ENCODE measurements around the gene KLHL29.

KLHL29 gene

GRCh38 chr2:23493846-23494245, 108.9 kb downstream of the KLHL29 start:
- DNase-seq (ENCODE audit: low read depth in 2 of 2): no peak

GRCh38 chr2:23494286-23494685, 109.3 kb downstream of the KLHL29 start:
- DNase-seq (ENCODE audit: low read depth in 2 of 2): no peak

- DNase-seq (ENCODE audit: low read depth in 2 of 2): no peak
These were observed 110.7 kb downstream of the KLHL29 start for GRCh38 chr2:23495661-23496114.

- DNase-seq (ENCODE audit: low read depth in 2 of 2): no peak
These were observed 111.5 kb downstream of the KLHL29 start for GRCh38 chr2:23496456-23496855.

- no peak for DNase-seq (ENCODE audit: low read depth in 2 of 2)
These were observed 112.1 kb downstream of the KLHL29 start for GRCh38 chr2:23497063-23497462.

- DNase-seq (ENCODE audit: low read depth in 2 of 2): no peak
These were observed 112.6 kb downstream of the KLHL29 start for GRCh38 chr2:23497536-23497935.

GRCh38 chr2:23498943-23499342, 114.0 kb downstream of the KLHL29 start:
- no peak for DNase-seq (ENCODE audit: low read depth in 2 of 2)

GRCh38 chr2:23499439-23499838, 114.5 kb downstream of the KLHL29 start:
- DNase-seq (ENCODE audit: low read depth in 2 of 2): no peak

GRCh38 chr2:23500836-23501235, 115.9 kb downstream of the KLHL29 start:
- no peak for DNase-seq (ENCODE audit: low read depth in 2 of 2)

GRCh38 chr2:23502096-23502495, 117.1 kb downstream of the KLHL29 start:
- no peak for DNase-seq (ENCODE audit: low read depth in 2 of 2)

GRCh38 chr2:23503097-23503496, 118.1 kb downstream of the KLHL29 start:
- no peak for DNase-seq (ENCODE audit: low read depth in 2 of 2)

GRCh38 chr2:23503682-23504081, 118.7 kb downstream of the KLHL29 start:
- no peak for DNase-seq (ENCODE audit: low read depth in 2 of 2)

- no peak for DNase-seq (ENCODE audit: low read depth in 2 of 2)
These were observed 119.6 kb downstream of the KLHL29 start for GRCh38 chr2:23504591-23504990.

- DNase-seq (ENCODE audit: low read depth in 2 of 2): no peak
These were observed 120.4 kb downstream of the KLHL29 start for GRCh38 chr2:23505218-23505983.

GRCh38 chr2:23505984-23506380, 121.0 kb downstream of the KLHL29 start:
- no peak for DNase-seq (ENCODE audit: low read depth in 2 of 2)

GRCh38 chr2:23506531-23507266, 121.7 kb downstream of the KLHL29 start:
- no peak for DNase-seq (ENCODE audit: low read depth in 2 of 2)

- DNase-seq (ENCODE audit: low read depth in 2 of 2): no peak
These were observed 122.5 kb downstream of the KLHL29 start for GRCh38 chr2:23507267-23508065.

- no peak for DNase-seq (ENCODE audit: low read depth in 2 of 2)
These were observed 123.0 kb downstream of the KLHL29 start for GRCh38 chr2:23508066-23508390.

GRCh38 chr2:23509103-23509502, 124.1 kb downstream of the KLHL29 start:
- no peak for DNase-seq (ENCODE audit: low read depth in 2 of 2)

GRCh38 chr2:23509596-23510292, 124.8 kb downstream of the KLHL29 start:
- no peak for DNase-seq (ENCODE audit: low read depth in 2 of 2)

GRCh38 chr2:23510471-23510870, 125.5 kb downstream of the KLHL29 start:
- no peak for DNase-seq (ENCODE audit: low read depth in 2 of 2)

- no peak for DNase-seq (ENCODE audit: low read depth in 2 of 2)
These were observed 127.8 kb downstream of the KLHL29 start for GRCh38 chr2:23512778-23513177.
